ENCODE measurements around the gene GNAZ.

Gene GNAZ

DNA sequence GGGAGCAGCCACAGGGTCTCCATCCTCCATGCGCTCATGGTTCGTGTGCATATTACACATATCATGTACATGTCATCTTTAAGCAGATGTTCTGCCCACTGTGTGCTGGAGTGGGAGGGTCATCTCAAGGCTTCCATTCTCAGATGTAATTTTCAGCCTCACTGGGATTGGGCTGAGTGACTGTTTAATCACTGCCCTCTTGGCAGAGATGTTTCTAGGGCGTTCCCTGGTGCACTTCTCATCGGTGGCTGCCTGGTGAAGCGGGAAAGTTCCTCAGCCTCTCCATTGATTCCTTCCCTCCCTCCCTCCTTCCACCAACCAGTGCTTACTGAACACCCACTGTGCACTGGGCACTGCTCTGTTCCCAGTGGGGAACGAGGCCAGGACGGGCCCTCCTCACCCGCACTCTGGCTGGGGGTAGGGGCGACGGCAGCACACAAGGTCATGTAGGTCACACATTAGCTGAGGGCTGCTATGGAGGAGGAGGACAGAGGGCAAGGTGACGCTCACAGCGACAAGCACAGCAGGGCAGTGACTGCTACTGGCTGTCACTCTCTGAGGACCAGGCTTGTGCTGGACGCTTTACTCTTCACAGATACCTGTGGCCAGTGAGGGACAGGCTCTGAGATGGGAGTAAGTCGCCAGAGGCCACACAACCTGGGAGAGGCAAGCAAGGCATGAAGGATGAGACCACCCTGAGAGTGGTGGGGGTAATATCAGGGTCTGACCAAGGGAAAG, 22.9 kb downstream of the GNAZ start:
- no peak for DNase-seq (ENCODE audit: low read depth)

- DNase-seq (ENCODE audit: low read depth): no peak
Measured at GRCh38 chr22:23094260-23094659, 23.9 kb downstream of the GNAZ start.

DNA sequence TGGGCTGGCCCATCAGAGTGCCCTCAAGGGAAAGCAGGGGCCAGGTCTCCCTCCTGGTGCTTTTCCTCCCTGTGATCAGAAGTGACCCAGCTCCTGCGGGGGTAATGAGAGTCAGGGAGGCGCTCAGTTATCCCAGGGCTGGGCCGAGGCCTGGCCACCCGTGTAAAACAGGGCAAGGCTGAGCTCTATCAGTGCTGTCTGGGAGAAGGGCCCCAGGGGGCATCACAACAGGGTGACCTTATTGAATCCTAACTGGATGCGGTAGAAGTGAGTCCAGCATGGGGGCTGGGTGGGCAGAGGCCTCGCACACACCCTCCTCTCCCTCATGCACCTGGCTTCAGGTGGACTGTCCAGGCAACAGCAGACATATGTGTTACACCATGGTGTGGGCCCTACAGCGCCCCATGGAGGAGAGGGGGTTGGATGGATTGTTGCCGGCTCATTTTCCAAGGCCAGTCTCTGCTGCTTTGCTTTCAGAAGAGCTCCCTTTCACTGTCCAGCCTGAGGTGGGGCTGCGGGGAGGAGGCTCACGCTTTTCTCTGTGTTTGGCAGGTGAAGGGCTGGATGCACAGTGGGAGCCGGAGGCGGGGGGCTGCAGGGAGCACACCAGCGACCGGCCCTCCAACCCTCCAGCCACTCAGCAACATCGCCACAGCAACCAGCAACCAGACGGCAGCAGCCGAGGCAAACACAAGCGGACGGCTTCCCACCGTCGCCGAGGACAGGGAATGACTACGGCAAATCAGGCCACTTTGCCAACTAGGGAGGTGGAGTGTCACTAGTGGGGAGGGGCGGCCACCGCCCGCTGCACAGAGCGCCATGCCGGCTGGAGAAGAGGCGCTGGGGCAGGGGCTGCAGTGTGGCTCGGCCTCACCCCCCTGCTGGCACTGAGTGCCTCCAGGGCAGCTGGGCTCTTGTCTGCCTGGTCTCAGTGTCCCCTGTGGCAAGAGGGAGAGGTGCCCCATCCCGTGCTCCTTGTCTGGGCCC, 24.7 kb downstream of the GNAZ start:
- no peak for DNase-seq (ENCODE audit: low read depth)

GRCh38 chr22:23095733-23096342, 25.5 kb downstream of the GNAZ start:
- no peak for DNase-seq (ENCODE audit: low read depth)

GRCh38 chr22:23097412-23098229, 27.3 kb downstream of the GNAZ start:
- DNase-seq (ENCODE audit: low read depth): no peak

GRCh38 chr22:23098230-23098705, 27.9 kb downstream of the GNAZ start:
- DNase-seq (ENCODE audit: low read depth): no peak

- DNase-seq (ENCODE audit: low read depth): no peak
Measured at GRCh38 chr22:23098718-23099530, 28.6 kb downstream of the GNAZ start.

DNA sequence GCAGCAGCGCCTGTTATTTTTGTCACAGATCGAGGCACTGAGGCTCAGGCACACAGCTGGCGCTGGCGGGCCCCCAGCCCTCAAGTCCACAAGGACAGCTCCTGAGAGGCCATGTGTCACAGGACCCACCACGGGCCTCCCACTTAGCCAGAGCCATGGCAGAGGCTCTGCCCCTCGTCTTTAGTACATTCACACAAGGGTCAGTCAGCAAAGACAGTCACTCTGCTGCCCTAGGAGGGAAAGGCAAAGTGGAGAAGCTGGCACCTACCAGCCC, 29.1 kb downstream of the GNAZ start:
- DNase-seq (ENCODE audit: low read depth): no peak

- DNase-seq (ENCODE audit: low read depth): no peak
Measured at GRCh38 chr22:23100124-23100801, 29.9 kb downstream of the GNAZ start.

DNA sequence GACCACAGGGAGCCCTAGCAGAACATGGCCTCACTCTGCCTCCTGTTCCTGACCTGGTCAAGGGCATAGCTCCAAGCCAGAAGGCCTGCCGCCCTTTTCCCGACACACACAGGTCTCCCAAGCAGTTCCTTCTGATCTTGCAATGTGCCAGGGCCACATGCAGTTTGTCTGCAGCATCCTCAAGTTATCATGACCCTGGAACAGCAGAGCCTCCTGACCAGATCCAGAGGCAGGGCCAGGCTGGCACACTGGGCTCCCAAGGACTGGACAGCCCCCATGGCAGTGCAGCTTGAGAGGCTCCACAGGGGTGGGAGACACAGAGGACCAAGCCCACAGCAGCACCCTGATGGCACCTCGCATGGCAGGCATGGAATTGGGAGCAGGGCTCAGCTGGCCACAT, 31.2 kb downstream of the GNAZ start:
- no peak for DNase-seq (ENCODE audit: low read depth)

DNA sequence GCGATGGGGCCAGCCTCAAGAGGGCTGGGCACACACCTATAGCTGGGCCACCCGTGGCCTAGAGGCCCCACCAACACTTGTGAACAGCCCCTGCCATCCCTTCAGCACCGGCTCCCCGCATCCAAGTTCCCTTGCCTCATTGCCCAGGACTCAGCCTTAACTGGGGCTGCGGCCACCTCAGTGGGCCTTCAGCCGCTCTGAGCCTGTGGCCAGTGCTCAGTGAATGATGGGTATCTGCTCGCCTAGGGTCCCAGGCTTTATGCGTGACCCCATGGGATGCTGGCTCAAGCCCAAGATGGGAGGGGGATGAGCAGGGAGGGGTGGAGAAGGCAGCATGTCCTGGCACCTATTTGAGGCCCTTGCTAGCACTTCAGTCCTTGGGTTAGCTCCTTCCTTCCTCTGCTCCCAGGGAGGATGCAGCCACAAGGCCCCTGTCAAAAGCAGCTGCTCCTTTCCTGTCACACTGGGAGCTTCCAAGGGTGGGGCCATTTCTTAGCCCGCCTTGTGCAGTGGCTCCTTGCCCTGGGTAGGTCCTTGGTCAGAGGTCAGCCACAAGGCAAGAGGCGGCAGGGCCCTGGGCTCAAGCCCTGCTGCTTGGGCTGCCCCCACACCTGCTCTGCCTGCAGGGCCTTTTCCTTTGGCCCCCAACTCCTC, 31.8 kb downstream of the GNAZ start:
- DNase-seq (ENCODE audit: low read depth): no peak

- DNase-seq (ENCODE audit: low read depth): no peak
Measured at GRCh38 chr22:23102776-23103175, 32.5 kb downstream of the GNAZ start.

GRCh38 chr22:23103199-23103954, 33.1 kb downstream of the GNAZ start:
- no peak for DNase-seq (ENCODE audit: low read depth)

- DNase-seq (ENCODE audit: low read depth): no peak
Measured at GRCh38 chr22:23104187-23104971, 34.1 kb downstream of the GNAZ start.

- no peak for DNase-seq (ENCODE audit: low read depth)
Measured at GRCh38 chr22:23105304-23105703, 35.0 kb downstream of the GNAZ start.

GRCh38 chr22:23105919-23106318, 35.6 kb downstream of the GNAZ start:
- no peak for DNase-seq (ENCODE audit: low read depth)

DNA sequence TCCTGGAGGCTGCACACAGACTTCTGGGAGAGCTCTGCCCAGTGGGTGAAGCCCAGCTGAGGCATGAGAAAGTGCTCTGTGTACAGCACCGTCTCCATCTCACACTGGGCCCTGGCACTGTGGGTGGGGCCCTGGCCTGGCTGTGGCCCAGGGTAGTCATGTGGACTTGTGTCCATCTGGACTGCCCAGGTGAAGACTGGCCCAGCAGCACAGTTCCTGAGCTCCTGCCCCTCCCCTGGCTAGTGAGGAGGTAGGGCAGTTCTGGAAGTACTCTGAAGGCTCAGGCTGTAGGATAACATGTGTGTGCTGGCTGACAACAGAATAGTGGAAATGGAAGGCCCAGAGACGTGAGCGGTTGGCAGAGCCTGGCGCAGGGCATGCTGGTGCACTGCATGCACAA, 36.0 kb downstream of the GNAZ start:
- no peak for DNase-seq (ENCODE audit: low read depth)

GRCh38 chr22:23106906-23107367, 36.6 kb downstream of the GNAZ start:
- DNase-seq (ENCODE audit: low read depth): no peak
